ENCODE data around the gene CACHD1.

- TF ChIP-seq EP300 (IDR thresholded peaks at IDR 0.05), result no peak
- no peak for TF ChIP-seq CTCF (IDR thresholded peaks at IDR 0.05)
- no peak for TF ChIP-seq POLR2A (IDR thresholded peaks at IDR 0.05)
- peak in 1 of 3 donors; percentile 12 for TF ChIP-seq POLR2AphosphoS5 (IDR thresholded peaks at IDR 0.05)
These were observed 27.4 kb downstream of the CACHD1 start for GRCh38 chr1:64497088-64497883.
